GM03348 (cell line): ENCODE data around the gene ZNF512B.
A peak's percentile ranks its signal among the peaks of the same experiment; 100 is the strongest.

ENCODE experiments used
- DNase-seq: peaks from one replicate; pipeline ENCODE4 v3.0.0; 2012; ENCODE audit warnings: low spot score

ZNF512B gene

GRCh38 chr20:63947638-63948456 is 21.9 kb downstream of the ZNF512B start:
- no peak for DNase-seq

DNA sequence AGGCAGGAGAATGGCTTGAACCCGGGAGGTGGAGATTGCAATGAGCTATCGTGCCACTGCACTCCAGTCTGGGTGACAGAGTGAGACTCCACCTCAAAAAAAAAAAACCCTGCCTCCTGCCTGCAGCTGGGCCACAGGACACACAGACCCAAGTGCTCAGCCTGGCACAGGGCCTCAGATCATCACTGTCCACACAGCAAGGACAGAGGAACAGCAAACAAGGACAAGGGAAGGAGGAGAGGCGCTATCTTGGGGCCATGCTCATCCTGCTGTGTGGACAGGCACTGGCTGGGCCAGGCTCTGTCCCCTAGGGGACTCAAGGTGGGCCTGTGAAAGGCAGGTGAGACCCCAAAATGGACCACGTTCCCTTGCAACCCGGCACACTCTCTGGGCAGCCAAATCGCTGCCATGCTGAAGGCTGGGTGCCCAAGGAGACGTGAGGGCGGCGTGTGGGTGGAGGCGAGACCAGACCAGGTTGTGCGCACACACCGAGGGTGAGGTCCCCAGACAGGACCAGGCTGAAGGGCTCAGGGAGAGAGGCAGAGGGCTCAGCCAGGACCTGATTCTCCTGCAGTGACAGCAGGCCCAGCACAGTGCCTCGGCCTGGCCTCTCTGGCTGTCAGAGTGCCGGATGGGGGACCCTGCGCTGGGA is 22.6 kb downstream of the ZNF512B start:
- DNase-seq: no peak

- no peak for DNase-seq
Measured at GRCh38 chr20:63945921-63946920, 23.5 kb downstream of the ZNF512B start.

DNA sequence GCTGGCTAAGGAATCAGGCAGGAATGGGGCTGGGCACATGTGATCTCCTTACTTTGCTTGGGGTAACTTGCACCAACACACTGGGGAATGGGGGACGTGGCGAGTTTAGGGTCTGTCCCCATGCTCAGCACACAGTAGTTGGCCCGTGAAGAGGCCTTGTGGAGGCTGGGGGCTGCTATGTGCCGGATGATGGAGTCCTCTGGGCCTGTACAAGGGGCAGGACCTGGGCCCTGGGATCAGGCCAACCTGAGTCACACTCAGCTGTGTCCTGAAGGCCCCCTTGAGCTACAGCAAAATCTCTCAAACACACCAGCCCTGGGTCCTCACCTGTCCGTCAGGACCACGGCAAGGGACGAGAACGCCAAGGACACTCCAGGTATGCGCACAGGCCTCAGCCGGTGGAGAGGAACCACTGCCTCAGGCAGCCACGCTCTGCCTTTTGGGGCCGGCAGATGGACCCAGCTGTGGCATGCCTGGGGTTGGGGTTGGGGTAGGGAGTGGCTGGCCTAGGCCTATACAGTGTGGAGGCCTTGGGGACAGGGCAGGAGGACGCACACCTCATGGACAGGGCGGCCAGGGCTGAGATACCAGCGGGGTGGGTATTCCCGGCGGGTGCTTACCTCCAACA is 24.6 kb downstream of the ZNF512B start:
- DNase-seq: no peak

GRCh38 chr20:63944078-63944941 is 25.4 kb downstream of the ZNF512B start:
- DNase-seq: no peak

DNA sequence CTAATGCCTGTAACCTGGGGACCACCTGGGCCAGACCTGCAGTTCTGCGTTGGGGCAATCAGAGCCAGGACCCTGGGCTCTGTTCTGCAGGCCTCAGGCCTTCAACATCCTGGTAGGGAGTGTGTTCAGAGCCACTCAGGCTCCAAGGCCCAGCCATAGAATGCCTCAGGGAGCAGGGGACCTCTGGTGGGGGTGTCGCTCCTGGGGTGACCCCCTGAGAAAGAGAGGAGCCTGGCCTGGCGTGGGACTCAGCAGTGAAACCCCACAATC is 26.0 kb downstream of the ZNF512B start:
- no peak for DNase-seq

DNA sequence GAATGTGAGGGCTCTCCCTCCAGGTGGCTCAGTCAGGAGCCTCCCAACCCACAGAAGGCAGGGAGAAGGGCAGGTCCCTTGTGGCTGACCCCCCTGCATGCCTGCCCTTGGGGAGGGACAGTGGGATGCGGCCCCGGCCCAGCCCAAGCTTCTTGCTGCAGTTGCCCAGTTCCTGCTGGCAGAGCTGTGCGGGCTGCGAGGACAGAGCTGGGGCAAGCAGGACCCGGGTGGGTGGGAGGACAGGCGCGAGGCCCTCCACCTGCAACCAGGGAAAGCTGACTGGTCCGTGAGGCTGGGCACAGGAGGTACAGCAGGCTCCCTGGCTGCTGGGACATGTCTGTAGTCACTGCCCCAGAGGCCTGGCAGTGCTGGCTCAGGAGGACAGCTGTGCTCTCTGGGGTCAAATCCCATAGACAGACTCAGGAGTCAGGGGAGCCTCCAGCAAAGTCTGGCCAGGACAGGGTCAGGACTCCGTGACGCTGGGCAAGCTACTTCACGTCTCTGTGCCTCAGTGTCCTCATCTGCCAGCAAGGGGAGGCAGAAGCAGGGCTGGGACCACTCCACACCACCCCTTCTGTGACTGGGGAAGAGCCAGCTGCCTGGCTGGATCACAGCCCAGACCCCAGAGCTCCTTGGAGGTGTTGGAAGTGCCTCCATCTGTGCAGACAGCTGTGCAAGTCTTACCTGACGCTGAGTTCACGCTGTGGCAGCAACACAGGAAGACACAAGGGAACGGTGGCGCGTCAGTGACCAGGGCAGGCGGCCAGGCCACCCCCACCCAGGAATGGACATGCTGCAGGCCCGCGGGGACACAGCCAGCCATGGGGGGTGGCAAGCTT is 26.5 kb downstream of the ZNF512B start:
- no peak for DNase-seq

- peak; percentile 34 for DNase-seq
Measured at GRCh38 chr20:63942250-63942951, 27.3 kb downstream of the ZNF512B start.

DNA sequence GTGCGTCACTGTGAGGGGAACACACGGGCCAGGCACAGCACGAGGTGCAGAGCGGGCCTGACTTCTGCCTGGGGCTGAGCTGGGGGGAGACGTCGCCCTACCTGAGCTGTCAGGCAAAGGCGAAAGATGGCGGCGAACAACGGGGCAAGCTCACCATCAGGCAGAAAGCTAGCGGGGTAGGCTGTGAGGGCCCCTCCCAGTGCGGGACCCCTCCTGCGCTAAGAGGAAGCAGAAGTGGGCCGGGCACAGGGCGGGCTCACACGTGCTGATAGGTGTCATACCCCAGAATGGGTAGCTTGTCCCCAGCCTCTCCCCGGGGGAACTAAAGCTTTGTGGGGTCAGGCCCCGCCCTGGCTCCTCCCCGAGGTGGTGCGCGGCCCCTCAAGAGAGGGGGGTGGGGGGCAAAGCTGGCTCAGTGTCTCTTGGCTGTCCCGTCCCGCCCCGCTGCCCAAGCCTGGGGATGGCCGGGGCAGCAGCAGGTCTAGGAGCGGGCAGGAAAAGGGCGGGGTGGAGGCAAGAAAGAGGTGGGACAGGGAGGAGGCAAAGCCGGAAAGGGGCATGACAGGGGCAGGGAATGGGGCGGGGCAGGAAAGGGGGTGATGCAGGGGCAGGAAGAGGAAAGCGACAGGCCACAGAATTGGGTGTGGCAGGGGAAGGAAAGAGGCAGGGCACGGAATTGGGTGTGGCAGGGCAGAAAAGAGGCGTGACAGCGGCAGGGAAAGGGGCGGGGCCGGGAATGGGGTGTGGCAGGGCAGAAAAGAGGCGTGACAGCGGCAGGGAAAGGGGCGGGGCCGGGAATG is 28.2 kb downstream of the ZNF512B start:
- no peak for DNase-seq

GRCh38 chr20:63940472-63941266 is 29.1 kb downstream of the ZNF512B start:
- DNase-seq: no peak

DNA sequence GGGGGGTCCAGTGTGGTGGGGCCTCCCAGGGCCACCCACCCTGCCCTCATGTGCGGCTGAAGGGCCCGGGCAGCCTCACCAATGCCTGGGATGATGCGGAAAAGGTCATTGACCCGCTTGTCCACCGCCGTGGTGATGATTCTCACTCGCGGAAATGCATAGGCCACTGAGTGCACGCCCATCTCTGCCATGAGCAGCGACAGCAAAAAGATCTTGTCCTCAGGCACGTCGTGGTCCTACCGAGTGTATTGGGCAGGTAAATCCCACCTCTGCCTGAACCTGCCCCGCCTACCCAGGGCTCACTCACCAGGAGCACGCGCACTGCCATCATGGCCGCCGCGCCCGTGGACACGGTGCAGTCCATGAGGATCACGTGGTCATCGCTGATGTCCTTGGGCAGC is 29.7 kb downstream of the ZNF512B start:
- no peak for DNase-seq

DNA sequence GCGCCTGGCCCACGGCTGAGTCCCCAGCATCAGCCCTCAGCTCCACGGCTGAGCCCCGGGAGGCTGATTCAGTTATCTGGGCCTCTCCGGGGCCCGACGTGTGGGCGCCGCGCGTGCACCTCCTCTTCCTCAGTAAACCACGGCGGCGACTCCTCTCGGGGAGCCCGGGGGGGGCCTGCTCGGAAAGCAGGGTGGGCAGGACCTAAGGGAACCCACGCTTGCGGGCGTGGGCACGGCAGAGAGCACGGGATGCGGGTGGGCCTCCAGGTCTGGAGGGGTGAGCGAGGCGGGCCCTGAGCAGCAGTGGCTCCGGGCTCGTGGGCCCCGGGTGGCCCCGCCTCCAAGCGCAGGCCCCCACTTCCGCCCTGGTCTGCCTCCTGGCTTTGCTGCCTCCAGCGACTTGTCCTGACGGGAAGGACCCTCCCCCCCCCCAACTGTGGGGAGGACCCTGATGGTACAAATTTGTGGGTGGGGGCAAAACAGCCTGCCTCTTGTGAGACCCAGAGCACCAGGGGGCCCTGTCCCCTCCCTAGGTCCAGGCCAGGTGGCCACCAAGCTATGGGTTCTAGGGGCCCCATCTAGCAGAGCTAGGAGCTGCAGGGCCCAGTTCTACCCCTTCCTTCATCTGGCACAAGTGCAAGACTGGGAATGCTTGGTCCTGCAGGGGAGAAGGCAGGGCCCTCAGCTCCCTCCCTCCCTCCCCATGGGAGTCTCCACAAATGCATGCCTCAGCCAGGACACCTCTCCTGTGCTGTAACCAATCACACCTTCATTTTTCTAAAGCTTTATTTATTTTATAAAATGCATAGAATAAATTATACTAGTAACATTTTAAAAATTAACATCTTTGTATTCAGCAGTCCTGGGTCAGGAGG is 30.4 kb downstream of the ZNF512B start:
- no peak for DNase-seq

- no peak for DNase-seq
Measured at GRCh38 chr20:63937596-63937995, 32.1 kb downstream of the ZNF512B start.

GRCh38 chr20:63935447-63935846 is 34.3 kb downstream of the ZNF512B start:
- no peak for DNase-seq

- DNase-seq: no peak
Measured at GRCh38 chr20:63934271-63935068, 35.3 kb downstream of the ZNF512B start.

DNA sequence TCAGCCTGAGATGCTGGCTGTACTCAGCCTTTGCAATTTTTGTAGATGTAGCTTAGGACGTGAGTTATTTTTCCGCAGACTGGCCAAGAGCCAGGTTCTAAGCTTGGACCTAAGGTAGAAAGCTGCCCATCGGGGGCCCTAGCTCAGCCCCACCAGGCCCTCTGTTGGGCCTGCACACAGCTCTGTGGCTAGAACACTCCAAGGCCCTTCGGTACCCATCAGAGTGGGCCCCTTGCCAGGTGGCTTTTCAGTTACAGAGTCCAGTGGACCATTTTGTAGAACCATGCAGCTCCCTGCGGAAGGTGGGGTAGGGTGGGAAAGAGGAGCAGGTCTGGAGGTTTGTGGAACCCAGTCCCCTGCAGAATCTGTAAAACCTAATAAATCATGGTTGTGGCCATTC is 36.1 kb downstream of the ZNF512B start:
- no peak for DNase-seq
